Central memory CD4-positive, alpha-beta T cell (primary cell): ENCODE results near the gene BLM.
"Not testable (repeated sequence)": the region's sequence is repeated elsewhere in the genome, so short reads cannot be mapped to it uniquely, and the experiment has no call there.

Experiments
- DNase-seq: peaks from one replicate; pipeline ENCODE4 v3.0.0; 2022

BLM gene

GRCh38 chr15:90825115-90825899, 108.2 kb downstream of the BLM start:
- not testable (repeated sequence) for DNase-seq

GRCh38 chr15:90826206-90826885, 109.2 kb downstream of the BLM start:
- not testable (repeated sequence) for DNase-seq

GRCh38 chr15:90826886-90827435, 109.8 kb downstream of the BLM start:
- no peak for DNase-seq

- DNase-seq, result no peak
Observed at GRCh38 chr15:90828111-90828510, 111.0 kb downstream of the BLM start.

GRCh38 chr15:90829126-90829525, 112.0 kb downstream of the BLM start:
- no peak for DNase-seq

GRCh38 chr15:90829942-90830440, 112.8 kb downstream of the BLM start:
- DNase-seq, result peak; percentile 30

- DNase-seq, result no peak
Observed at GRCh38 chr15:90834626-90835025, 117.5 kb downstream of the BLM start.

- no peak for DNase-seq
Observed at GRCh38 chr15:90836296-90836871, 119.2 kb downstream of the BLM start.

GRCh38 chr15:90837094-90837493, 119.9 kb downstream of the BLM start:
- no peak for DNase-seq

GRCh38 chr15:90838139-90838538, 121.0 kb downstream of the BLM start:
- peak; percentile 92 for DNase-seq

GRCh38 chr15:90838544-90838943, 121.4 kb downstream of the BLM start:
- DNase-seq, result peak; percentile 28

GRCh38 chr15:90839187-90840071, 122.3 kb downstream of the BLM start:
- no peak for DNase-seq

- DNase-seq, result no peak
Observed at GRCh38 chr15:90840157-90840855, 123.2 kb downstream of the BLM start.

GRCh38 chr15:90840954-90841353, 123.8 kb downstream of the BLM start:
- no peak for DNase-seq

GRCh38 chr15:90844696-90845095, 127.5 kb downstream of the BLM start:
- no peak for DNase-seq

- no peak for DNase-seq
Observed at GRCh38 chr15:90845201-90845949, 128.2 kb downstream of the BLM start.

GRCh38 chr15:90849424-90849823, 132.3 kb downstream of the BLM start:
- DNase-seq, result not testable (repeated sequence)

- DNase-seq, result peak; percentile 68
Observed at GRCh38 chr15:90851114-90851513, 134.0 kb downstream of the BLM start.

GRCh38 chr15:90851940-90852339, 134.8 kb downstream of the BLM start:
- DNase-seq, result no peak

- no peak for DNase-seq
Observed at GRCh38 chr15:90855139-90855538, 138.0 kb downstream of the BLM start.

- DNase-seq, result no peak
Observed at GRCh38 chr15:90857337-90857736, 140.2 kb downstream of the BLM start.
